HEK293T (cell line): ENCODE results near the gene GNL3L.

Source experiments
- FOXM1 ChIP-seq: fragments of 450-650 bp; IDR thresholded peaks from 2 replicates; pipeline ENCODE4 v1.6.1; 2017; ENCODE audit warnings: mild to moderate bottlenecking, borderline replicate concordance
- HDGF ChIP-seq: fragments of 450-650 bp; IDR thresholded peaks from 2 replicates; pipeline ENCODE4 v1.6.1; 2017; ENCODE audit warnings: antibody characterized with exemption, borderline replicate concordance
- LEF1 ChIP-seq: fragments of 450-650 bp; IDR thresholded peaks from 2 replicates; pipeline ENCODE4 v1.6.1; 2017; ENCODE audit warnings: mild to moderate bottlenecking, borderline replicate concordance
- SP1 ChIP-seq: fragments of 450-650 bp; IDR thresholded peaks from 2 replicates; pipeline ENCODE4 v1.6.1; 2017
- SUZ12 ChIP-seq: fragments of 450-650 bp; IDR thresholded peaks from 2 replicates; pipeline ENCODE4 v1.6.1; 2016; ENCODE audit warnings: mild to moderate bottlenecking

- TF ChIP-seq SUZ12 = no peak
- TF ChIP-seq LEF1 = no peak
- no peak for TF ChIP-seq HDGF
- no peak for TF ChIP-seq FOXM1
- TF ChIP-seq SP1 = no peak
These were observed 30.4 kb downstream of the GNL3L start for GRCh38 chrX:54560411-54560810.
